ENCODE measurements around the gene AFF3. TPM values are rescaled to one million over a fixed set of nuclear protein-coding genes. Genes with fewer than 3 reads are reported as not detected.
A peak's percentile ranks its signal among the peaks of the same experiment; 100 is the strongest.

AFF3 gene
- total RNA-seq, 1 experiment from 2014 or later, result 0.61 TPM

DNA sequence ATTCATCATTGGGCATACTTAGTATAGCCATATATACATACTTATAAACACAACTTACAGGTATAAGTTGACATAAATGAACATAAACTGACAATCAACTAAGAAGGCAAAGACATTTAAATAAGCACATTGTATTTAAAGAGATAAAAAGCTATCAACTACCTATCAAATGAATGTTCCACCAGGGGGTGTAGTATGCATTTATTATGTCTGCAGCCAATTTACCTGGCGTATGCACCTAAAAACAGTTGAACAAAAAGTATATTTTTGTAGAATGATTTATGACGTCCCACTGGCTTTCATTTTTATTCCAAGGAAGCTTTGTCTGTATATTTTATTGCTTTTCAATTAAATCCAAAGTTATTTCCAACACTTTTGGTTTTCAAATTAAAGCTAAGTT lies 323.5 kb downstream of the AFF3 start:
- TF ChIP-seq MAX (IDR thresholded peaks at IDR 0.05) (no peak), RAD21 (IDR thresholded peaks at IDR 0.05; ENCODE audit: low read depth) (peak; percentile 51), YY1 (IDR thresholded peaks at IDR 0.05; ENCODE audit: extremely low read depth, insufficient replicate concordance, low read depth, low read length) (no peak), EGR1 (IDR thresholded peaks at IDR 0.05; ENCODE audit: low read depth) (no peak), SRF (IDR thresholded peaks at IDR 0.05; ENCODE audit: low read depth) (no peak)
- TF ChIP-seq, protein P1, sequence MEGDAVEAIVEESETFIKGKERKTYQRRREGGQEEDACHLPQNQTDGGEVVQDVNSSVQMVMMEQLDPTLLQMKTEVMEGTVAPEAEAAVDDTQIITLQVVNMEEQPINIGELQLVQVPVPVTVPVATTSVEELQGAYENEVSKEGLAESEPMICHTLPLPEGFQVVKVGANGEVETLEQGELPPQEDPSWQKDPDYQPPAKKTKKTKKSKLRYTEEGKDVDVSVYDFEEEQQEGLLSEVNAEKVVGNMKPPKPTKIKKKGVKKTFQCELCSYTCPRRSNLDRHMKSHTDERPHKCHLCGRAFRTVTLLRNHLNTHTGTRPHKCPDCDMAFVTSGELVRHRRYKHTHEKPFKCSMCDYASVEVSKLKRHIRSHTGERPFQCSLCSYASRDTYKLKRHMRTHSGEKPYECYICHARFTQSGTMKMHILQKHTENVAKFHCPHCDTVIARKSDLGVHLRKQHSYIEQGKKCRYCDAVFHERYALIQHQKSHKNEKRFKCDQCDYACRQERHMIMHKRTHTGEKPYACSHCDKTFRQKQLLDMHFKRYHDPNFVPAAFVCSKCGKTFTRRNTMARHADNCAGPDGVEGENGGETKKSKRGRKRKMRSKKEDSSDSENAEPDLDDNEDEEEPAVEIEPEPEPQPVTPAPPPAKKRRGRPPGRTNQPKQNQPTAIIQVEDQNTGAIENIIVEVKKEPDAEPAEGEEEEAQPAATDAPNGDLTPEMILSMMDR (IDR thresholded peaks at IDR 0.05 in 2 of 3, conservative IDR thresholded peaks at IDR 0.05 in 1 of 3; ENCODE audit: borderline replicate concordance in 1 of 3, insufficient read depth in 1 of 3, low read depth in 2 of 3, low read length in 2 of 3), result peak; percentile 19 to 37 (median 37); a peak in 3 of 6 replicates
- ChIA-PET CTCF (interaction anchor here (0.7 to 2.2 kb wide), 11 partner anchors 72 to 443 kb away, joined by 3 to 24 read pairs (median 5); no protein-coding TSS in a partner anchor), POLR2A (no interaction called here), RAD21 (ENCODE audit: low non-redundant PET in 1 of 2, low total read pairs in 2 of 2, uncharacterized antibody in 2 of 2, unreplicated experiment in 2 of 2) (interaction anchor here in 1 of 2 experiments (1.1 to 1.2 kb wide), 2 partner anchors 260 to 441 kb away, joined by 3 read pairs; no protein-coding TSS in a partner anchor)
- Histone ChIP-seq H3K4me3 (replicated peaks in 1 of 2; ENCODE audit: low read depth in 1 of 2, low read length in 2 of 2) (no peak overlapping the region), H2AFZ (ENCODE audit: low read depth, low read length, poor library complexity, severe bottlenecking) (no peak overlapping the region), H3K9me3 (ENCODE audit: control insufficient read depth in 1 of 2, insufficient read depth in 1 of 2, low read depth in 1 of 2, low read length in 2 of 2) (no peaks in the 10 kb centered on the region), H3K9me2 (ENCODE audit: insufficient read depth) (no peaks in the 10 kb centered on the region), H3K9ac (ENCODE audit: low read length) (no peak overlapping the region), H3K4me2 (ENCODE audit: low read length) (no peak overlapping the region), H3K4me1 (ENCODE audit: control insufficient read depth in 1 of 2, insufficient read depth in 2 of 2, low read length in 2 of 2) (no peaks in the 10 kb centered on the region), H3K27me3 (ENCODE audit: insufficient read depth, low read length) (peaks cover 49% of the 10 kb centered on the region), H3K36me3 (ENCODE audit: control insufficient read depth in 1 of 2, insufficient read depth in 2 of 2, low read length in 2 of 2) (no peaks in the 10 kb centered on the region), H3K27ac (ENCODE audit: low read depth, low read length) (no peak overlapping the region), H4K20me1 (ENCODE audit: insufficient read depth) (no peaks in the 10 kb centered on the region), H3K79me2 (ENCODE audit: insufficient read depth, low read length) (no peaks in the 10 kb centered on the region)
- BruUV-seq (replicated peaks), result no TSS peak
- DNase-seq (ENCODE audit: low read depth, low spot score), result peak; percentile 12
- no peak for ATAC-seq
- intact Hi-C loops (cut with micrococcal nuclease), result loop anchor here (1.0 kb wide), 1 partner anchor 424 kb away; no protein-coding TSS in a partner anchor

DNA sequence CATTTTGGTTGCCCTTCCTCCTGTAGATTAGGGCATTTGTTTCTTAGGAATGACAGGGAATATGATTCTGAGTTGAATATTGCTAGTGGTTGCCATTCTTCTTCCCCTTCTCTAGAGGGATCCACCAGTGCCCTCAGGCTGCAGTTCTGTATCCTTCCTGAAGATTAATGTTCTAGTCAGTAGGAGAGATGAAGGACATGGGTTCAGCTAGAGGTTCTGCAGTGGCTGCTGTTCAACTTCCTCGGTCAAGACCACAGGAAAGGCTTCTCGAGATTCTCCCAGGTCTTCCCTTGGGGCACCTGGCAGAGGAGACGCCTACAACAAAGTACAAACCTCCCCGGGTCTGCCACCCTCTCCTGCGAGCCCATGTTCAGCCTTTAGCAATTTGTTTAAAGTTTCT lies 325.5 kb downstream of the AFF3 start:
- H3K4me2 ChIP-seq (ENCODE audit: low read length), result no peak overlapping the region
- no peaks in the 10 kb centered on the region for H4K20me1 ChIP-seq (ENCODE audit: insufficient read depth)
- no peak for DNase-seq (ENCODE audit: low read depth, low spot score)
- no TSS peak for BruUV-seq (replicated peaks)
- H3K4me1 ChIP-seq (ENCODE audit: control insufficient read depth in 1 of 2, insufficient read depth in 2 of 2, low read length in 2 of 2), result no peaks in the 10 kb centered on the region
- H3K36me3 ChIP-seq (ENCODE audit: control insufficient read depth in 1 of 2, insufficient read depth in 2 of 2, low read length in 2 of 2), result no peaks in the 10 kb centered on the region
- no peaks in the 10 kb centered on the region for H3K9me2 ChIP-seq (ENCODE audit: insufficient read depth)
- intact Hi-C loops (cut with micrococcal nuclease), result no loop called here
- CTCF ChIA-PET, result interaction anchor here (1.3 kb wide), 1 partner anchor 258 kb away, joined by 3 read pairs; no protein-coding TSS in a partner anchor
- peaks cover 49% of the 10 kb centered on the region for H3K27me3 ChIP-seq (ENCODE audit: insufficient read depth, low read length)
- ATAC-seq, result no peak
- no peak overlapping the region for H3K27ac ChIP-seq (ENCODE audit: low read depth, low read length)
- POLR2A ChIA-PET, result no interaction called here
- no peaks in the 10 kb centered on the region for H3K9me3 ChIP-seq (ENCODE audit: control insufficient read depth in 1 of 2, insufficient read depth in 1 of 2, low read depth in 1 of 2, low read length in 2 of 2)
- no peaks in the 10 kb centered on the region for H3K79me2 ChIP-seq (ENCODE audit: insufficient read depth, low read length)
- H3K9ac ChIP-seq (ENCODE audit: low read length), result no peak overlapping the region
- RAD21 ChIA-PET (ENCODE audit: low non-redundant PET in 1 of 2, low total read pairs in 2 of 2, uncharacterized antibody in 2 of 2, unreplicated experiment in 2 of 2), result no interaction called here
- H3K4me3 ChIP-seq (replicated peaks in 1 of 2; ENCODE audit: low read depth in 1 of 2, low read length in 2 of 2), result no peak overlapping the region
- no peak overlapping the region for H2AFZ ChIP-seq (ENCODE audit: low read depth, low read length, poor library complexity, severe bottlenecking)
- TF ChIP-seq CEBPB (IDR thresholded peaks at IDR 0.05; ENCODE audit: low read depth), result no peak
- no peak for TF ChIP-seq SRF (IDR thresholded peaks at IDR 0.05; ENCODE audit: low read depth)
- no peak for TF ChIP-seq ZFX (IDR thresholded peaks at IDR 0.05)
- TF ChIP-seq CBX3 (IDR thresholded peaks at IDR 0.05; ENCODE audit: low read depth), result no peak
- TF ChIP-seq SP1 (IDR thresholded peaks at IDR 0.05; ENCODE audit: low read depth), result no peak
- TF ChIP-seq SIN3A (IDR thresholded peaks at IDR 0.05; ENCODE audit: low read depth), result no peak
- no peak for TF ChIP-seq EGR1 (IDR thresholded peaks at IDR 0.05; ENCODE audit: low read depth)
- TF ChIP-seq, protein P2, sequence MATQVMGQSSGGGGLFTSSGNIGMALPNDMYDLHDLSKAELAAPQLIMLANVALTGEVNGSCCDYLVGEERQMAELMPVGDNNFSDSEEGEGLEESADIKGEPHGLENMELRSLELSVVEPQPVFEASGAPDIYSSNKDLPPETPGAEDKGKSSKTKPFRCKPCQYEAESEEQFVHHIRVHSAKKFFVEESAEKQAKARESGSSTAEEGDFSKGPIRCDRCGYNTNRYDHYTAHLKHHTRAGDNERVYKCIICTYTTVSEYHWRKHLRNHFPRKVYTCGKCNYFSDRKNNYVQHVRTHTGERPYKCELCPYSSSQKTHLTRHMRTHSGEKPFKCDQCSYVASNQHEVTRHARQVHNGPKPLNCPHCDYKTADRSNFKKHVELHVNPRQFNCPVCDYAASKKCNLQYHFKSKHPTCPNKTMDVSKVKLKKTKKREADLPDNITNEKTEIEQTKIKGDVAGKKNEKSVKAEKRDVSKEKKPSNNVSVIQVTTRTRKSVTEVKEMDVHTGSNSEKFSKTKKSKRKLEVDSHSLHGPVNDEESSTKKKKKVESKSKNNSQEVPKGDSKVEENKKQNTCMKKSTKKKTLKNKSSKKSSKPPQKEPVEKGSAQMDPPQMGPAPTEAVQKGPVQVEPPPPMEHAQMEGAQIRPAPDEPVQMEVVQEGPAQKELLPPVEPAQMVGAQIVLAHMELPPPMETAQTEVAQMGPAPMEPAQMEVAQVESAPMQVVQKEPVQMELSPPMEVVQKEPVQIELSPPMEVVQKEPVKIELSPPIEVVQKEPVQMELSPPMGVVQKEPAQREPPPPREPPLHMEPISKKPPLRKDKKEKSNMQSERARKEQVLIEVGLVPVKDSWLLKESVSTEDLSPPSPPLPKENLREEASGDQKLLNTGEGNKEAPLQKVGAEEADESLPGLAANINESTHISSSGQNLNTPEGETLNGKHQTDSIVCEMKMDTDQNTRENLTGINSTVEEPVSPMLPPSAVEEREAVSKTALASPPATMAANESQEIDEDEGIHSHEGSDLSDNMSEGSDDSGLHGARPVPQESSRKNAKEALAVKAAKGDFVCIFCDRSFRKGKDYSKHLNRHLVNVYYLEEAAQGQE (IDR thresholded peaks at IDR 0.05; ENCODE audit: low read depth), result no peak
- TF ChIP-seq FOSL1 (IDR thresholded peaks at IDR 0.05; ENCODE audit: low read depth), result no peak
- no peak for TF ChIP-seq POLR2AphosphoS5 (IDR thresholded peaks at IDR 0.05; ENCODE audit: low read depth, low read length)
- TF ChIP-seq POLR2A (IDR thresholded peaks at IDR 0.05; ENCODE audit: borderline replicate concordance, extremely low read depth, insufficient read depth, insufficient read length), result no peak
- no peak for TF ChIP-seq JUND (IDR thresholded peaks at IDR 0.05)
- no peak for TF ChIP-seq MAX (IDR thresholded peaks at IDR 0.05)
- TF ChIP-seq EZH2phosphoT487 (IDR thresholded peaks at IDR 0.05; ENCODE audit: borderline replicate concordance), result no peak

All from HCT116 (cell line).